ENCODE results near the gene ZNF674. TPM values are rescaled to one million over a fixed set of nuclear protein-coding genes. Genes with fewer than 3 reads are reported as not detected.

ZNF674 gene
- total and polyA plus RNA-seq, 2 donors (not counting 3 experiments of a cell fraction or from before 2014, with no cell fraction given) = 2.5 to 6.7 TPM

DNA sequence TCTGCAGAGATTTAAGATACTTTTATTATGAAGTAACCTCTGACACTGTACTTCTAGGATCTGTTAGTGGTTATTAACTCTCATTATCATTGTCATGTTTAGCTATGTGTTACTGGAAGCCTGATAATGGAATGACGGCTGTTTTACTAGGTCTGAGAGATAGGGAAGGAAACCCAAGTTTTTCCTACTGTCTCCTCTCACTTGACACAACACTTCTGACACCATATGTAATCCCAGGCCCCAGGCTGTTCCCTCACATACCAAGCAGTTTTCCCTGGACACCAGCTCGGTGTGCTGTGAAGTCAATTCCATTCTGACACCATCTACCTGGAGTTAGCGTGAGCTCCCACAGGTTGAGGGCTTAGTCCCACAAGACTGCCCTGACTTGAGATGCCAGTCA is 85.6 kb downstream of the ZNF674 start:
- Histone ChIP-seq H2AFZ (ENCODE audit: low read depth, low read length) (no peak overlapping the region), H3K9ac (replicated peaks; ENCODE audit: extremely low read depth, insufficient read depth, low read length) (no peak overlapping the region), H3K36me3 (ENCODE audit: control insufficient read depth in 2 of 2, extremely low read depth in 1 of 2, insufficient read depth in 2 of 2, low read length in 2 of 2) (peaks cover 2 to 4% of the 10 kb centered on the region in 2 experiments), H3K4me2 (ENCODE audit: insufficient read depth, low read length) (no peak overlapping the region), H3K9me1 (replicated peaks; ENCODE audit: control insufficient read depth, extremely low read depth, insufficient read depth, low read length) (no peaks in the 10 kb centered on the region), H3K79me2 (ENCODE audit: control insufficient read depth, insufficient read depth, low read length) (no peaks in the 10 kb centered on the region), H3K4me1 (ENCODE audit: control insufficient read depth, extremely low read depth, insufficient read depth, low read length) (peaks cover 11% of the 10 kb centered on the region), H3K4me3 (replicated peaks in 1 of 3; ENCODE audit: insufficient read depth in 1 of 3, low read depth in 1 of 3, low read length in 3 of 3) (no peak overlapping the region), H4K20me1 (replicated peaks; ENCODE audit: control insufficient read depth, extremely low read depth, insufficient read depth, low read length) (no peaks in the 10 kb centered on the region), H3K27ac (ENCODE audit: insufficient read depth, low read depth, low read length) (no peak overlapping the region), H3K9me3 (replicated peaks; ENCODE audit: control insufficient read depth, insufficient read depth, low read length) (no peaks in the 10 kb centered on the region), H3K27me3 (ENCODE audit: control insufficient read depth in 2 of 2, insufficient read depth in 2 of 2, low read length in 2 of 2) (no peaks in the 10 kb centered on the region)
- CTCF ChIA-PET = no interaction called here
- POLR2A ChIA-PET = no interaction called here
- no peak for DNase-seq (ENCODE audit: low read depth, low spot score)
- TF ChIP-seq, protein P1, sequence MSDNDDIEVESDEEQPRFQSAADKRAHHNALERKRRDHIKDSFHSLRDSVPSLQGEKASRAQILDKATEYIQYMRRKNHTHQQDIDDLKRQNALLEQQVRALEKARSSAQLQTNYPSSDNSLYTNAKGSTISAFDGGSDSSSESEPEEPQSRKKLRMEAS (IDR thresholded peaks at IDR 0.05; ENCODE audit: insufficient read depth, insufficient read length) = no peak
- no peak for TF ChIP-seq POLR2AphosphoS5 (IDR thresholded peaks at IDR 0.05; ENCODE audit: insufficient read depth, low read depth, low read length)
- TF ChIP-seq POLR2A (IDR thresholded peaks at IDR 0.05; ENCODE audit: low read depth, low read length) = no peak
- TF ChIP-seq GATA2 (IDR thresholded peaks at IDR 0.05; ENCODE audit: insufficient read depth, insufficient read length, low read depth, low read length) = no peak
- TF ChIP-seq FOS (IDR thresholded peaks at IDR 0.05; ENCODE audit: borderline replicate concordance, insufficient read depth, low read length) = no peak
- no peak for TF ChIP-seq JUN (IDR thresholded peaks at IDR 0.05; ENCODE audit: borderline replicate concordance, insufficient read depth, insufficient read length, low read depth)
- TF ChIP-seq, protein P2, sequence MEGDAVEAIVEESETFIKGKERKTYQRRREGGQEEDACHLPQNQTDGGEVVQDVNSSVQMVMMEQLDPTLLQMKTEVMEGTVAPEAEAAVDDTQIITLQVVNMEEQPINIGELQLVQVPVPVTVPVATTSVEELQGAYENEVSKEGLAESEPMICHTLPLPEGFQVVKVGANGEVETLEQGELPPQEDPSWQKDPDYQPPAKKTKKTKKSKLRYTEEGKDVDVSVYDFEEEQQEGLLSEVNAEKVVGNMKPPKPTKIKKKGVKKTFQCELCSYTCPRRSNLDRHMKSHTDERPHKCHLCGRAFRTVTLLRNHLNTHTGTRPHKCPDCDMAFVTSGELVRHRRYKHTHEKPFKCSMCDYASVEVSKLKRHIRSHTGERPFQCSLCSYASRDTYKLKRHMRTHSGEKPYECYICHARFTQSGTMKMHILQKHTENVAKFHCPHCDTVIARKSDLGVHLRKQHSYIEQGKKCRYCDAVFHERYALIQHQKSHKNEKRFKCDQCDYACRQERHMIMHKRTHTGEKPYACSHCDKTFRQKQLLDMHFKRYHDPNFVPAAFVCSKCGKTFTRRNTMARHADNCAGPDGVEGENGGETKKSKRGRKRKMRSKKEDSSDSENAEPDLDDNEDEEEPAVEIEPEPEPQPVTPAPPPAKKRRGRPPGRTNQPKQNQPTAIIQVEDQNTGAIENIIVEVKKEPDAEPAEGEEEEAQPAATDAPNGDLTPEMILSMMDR (IDR thresholded peaks at IDR 0.05; ENCODE audit: extremely low read depth in 1 of 2, insufficient read depth in 1 of 2, low read depth in 1 of 2, low read length in 2 of 2) = no peak
- TF ChIP-seq EZH2 (IDR thresholded peaks at IDR 0.05; ENCODE audit: borderline replicate concordance, low read depth, low read length, severe bottlenecking) = no peak
- no peak for TF ChIP-seq MYC (IDR thresholded peaks at IDR 0.05; ENCODE audit: low read depth, low read length)
- dilution Hi-C loops (cut with MboI; ENCODE audit: extremely low pct_ligation_motif_present, low sequenced_read_pairs) (no loop called here), intact Hi-C loops (cut with micrococcal nuclease) (no loop called here)
- BruUV-seq (replicated peaks) = no TSS peak
- FAIRE-seq = no peak

Data from endothelial cell of umbilical vein (primary cell).